ENCODE results near the gene NEK7. TPM values are rescaled to one million over a fixed set of nuclear protein-coding genes. Genes with fewer than 3 reads are reported as not detected.
"Not testable (repeated sequence)": the region's sequence is repeated elsewhere in the genome, so short reads cannot be mapped to it uniquely, and the experiment has no call there.

NEK7 gene
- total RNA-seq, 1 donor from 2014 or later, result 44.9 TPM

DNA sequence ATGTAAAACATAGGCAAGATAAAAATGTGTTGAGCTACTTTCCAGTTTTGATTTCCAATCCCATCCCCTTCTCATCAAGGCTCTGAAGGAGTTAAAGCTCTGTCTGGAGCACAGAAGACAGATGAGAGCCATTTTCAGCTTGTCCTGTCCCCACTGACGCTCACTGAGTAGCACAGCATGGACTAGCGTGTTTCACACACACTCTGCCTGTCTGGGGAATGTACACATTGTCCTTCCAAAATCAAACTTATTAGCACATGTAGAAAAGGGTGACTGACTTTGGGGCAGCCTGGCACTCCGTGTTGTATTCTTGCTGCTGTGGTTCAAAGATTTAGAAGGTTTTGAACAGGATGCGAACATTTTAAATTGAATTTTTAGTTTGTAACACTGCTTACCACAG lies 139.2 kb downstream of the NEK7 start:
- Mint-ChIP-seq H3K36me3 (ENCODE audit: low read depth, unreplicated experiment) (no peaks in the 10 kb centered on the region), H3K4me1 (ENCODE audit: unreplicated experiment) (peaks cover 4% of the 10 kb centered on the region), H3K4me3 (ENCODE audit: unreplicated experiment) (no peak overlapping the region), H3K9me3 (ENCODE audit: unreplicated experiment) (no peaks in the 10 kb centered on the region), H3K27me3 (ENCODE audit: unreplicated experiment) (peaks cover 4% of the 10 kb centered on the region), H3K27ac (ENCODE audit: unreplicated experiment) (no peak overlapping the region)
- TF ChIP-seq CTCF (IDR thresholded peaks at IDR 0.05; ENCODE audit: unreplicated experiment), result no peak
- no peak for DNase-seq (ENCODE audit: low spot score)

DNA sequence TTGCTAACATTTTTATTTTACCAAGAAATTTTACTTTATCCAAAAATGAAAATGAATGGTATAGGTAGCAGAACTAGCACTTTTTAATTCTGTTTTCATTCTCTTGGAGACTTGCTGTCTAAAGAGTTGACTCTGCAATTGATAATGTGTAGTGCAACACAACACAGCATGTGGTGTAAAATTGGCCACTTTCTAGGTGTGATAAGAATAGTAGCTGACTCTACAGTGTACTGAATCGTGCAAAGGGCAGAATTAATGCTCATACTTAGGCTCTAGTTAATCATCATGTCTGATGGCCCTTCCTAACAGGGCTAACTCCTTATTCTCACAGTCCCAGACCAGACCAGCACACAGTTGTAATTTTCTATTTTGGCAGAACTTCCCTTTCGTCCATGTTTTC lies 140.5 kb downstream of the NEK7 start:
- no peak for DNase-seq (ENCODE audit: low spot score)
- Mint-ChIP-seq H3K27me3 (ENCODE audit: unreplicated experiment) (peaks cover 4% of the 10 kb centered on the region), H3K27ac (ENCODE audit: unreplicated experiment) (no peak overlapping the region), H3K4me3 (ENCODE audit: unreplicated experiment) (no peak overlapping the region), H3K4me1 (ENCODE audit: unreplicated experiment) (peaks cover 4% of the 10 kb centered on the region), H3K36me3 (ENCODE audit: low read depth, unreplicated experiment) (no peaks in the 10 kb centered on the region), H3K9me3 (ENCODE audit: unreplicated experiment) (no peaks in the 10 kb centered on the region)
- no peak for TF ChIP-seq CTCF (IDR thresholded peaks at IDR 0.05; ENCODE audit: unreplicated experiment)

- H3K27ac Mint-ChIP-seq (ENCODE audit: unreplicated experiment), result no peak overlapping the region
- no peaks in the 10 kb centered on the region for H3K36me3 Mint-ChIP-seq (ENCODE audit: low read depth, unreplicated experiment)
- no peak for DNase-seq (ENCODE audit: low spot score)
- H3K4me1 Mint-ChIP-seq (ENCODE audit: unreplicated experiment), result peaks cover 4% of the 10 kb centered on the region
- no peaks in the 10 kb centered on the region for H3K9me3 Mint-ChIP-seq (ENCODE audit: unreplicated experiment)
- no peak overlapping the region for H3K4me3 Mint-ChIP-seq (ENCODE audit: unreplicated experiment)
- H3K27me3 Mint-ChIP-seq (ENCODE audit: unreplicated experiment), result peaks cover 4% of the 10 kb centered on the region
- TF ChIP-seq CTCF (IDR thresholded peaks at IDR 0.05; ENCODE audit: unreplicated experiment), result no peak
These were observed 141.8 kb downstream of the NEK7 start for GRCh38 chr1:198298640-198299039.

DNA sequence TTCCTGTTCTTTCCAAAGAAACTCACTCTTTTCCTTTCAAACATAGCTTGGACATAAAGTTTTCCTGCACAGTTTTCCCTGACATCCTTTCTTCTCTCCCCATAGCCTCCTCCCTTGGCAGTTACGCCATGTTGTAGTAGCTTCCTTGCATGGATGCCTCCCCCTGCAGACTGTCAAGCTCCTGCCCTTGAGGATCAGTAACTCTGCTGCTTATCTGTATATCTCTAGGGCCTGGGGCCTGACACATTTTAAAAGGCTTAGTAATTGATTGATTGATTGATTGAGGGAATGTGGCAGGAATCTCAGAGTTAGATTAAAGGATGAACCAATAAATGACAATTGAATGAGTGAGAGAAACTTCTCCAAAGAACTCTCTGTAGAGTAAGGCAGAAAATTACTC lies 143.7 kb downstream of the NEK7 start:
- no peaks in the 10 kb centered on the region for H3K36me3 Mint-ChIP-seq (ENCODE audit: low read depth, unreplicated experiment)
- H3K27me3 Mint-ChIP-seq (ENCODE audit: unreplicated experiment), result peaks cover 4% of the 10 kb centered on the region
- DNase-seq (ENCODE audit: low spot score), result no peak
- no peak overlapping the region for H3K4me3 Mint-ChIP-seq (ENCODE audit: unreplicated experiment)
- H3K4me1 Mint-ChIP-seq (ENCODE audit: unreplicated experiment), result peaks cover 4% of the 10 kb centered on the region
- H3K9me3 Mint-ChIP-seq (ENCODE audit: unreplicated experiment), result no peaks in the 10 kb centered on the region
- no peak overlapping the region for H3K27ac Mint-ChIP-seq (ENCODE audit: unreplicated experiment)
- no peak for TF ChIP-seq CTCF (IDR thresholded peaks at IDR 0.05; ENCODE audit: unreplicated experiment)

GRCh38 chr1:198304431-198304830 lies 147.6 kb downstream of the NEK7 start:
- TF ChIP-seq CTCF (IDR thresholded peaks at IDR 0.05; ENCODE audit: unreplicated experiment), result no peak
- H3K27ac Mint-ChIP-seq (ENCODE audit: unreplicated experiment), result no peak overlapping the region
- H3K4me1 Mint-ChIP-seq (ENCODE audit: unreplicated experiment), result peaks cover 4% of the 10 kb centered on the region
- H3K36me3 Mint-ChIP-seq (ENCODE audit: low read depth, unreplicated experiment), result peaks cover 11% of the 10 kb centered on the region
- no peak for DNase-seq (ENCODE audit: low spot score)
- no peaks in the 10 kb centered on the region for H3K27me3 Mint-ChIP-seq (ENCODE audit: unreplicated experiment)
- no peak overlapping the region for H3K4me3 Mint-ChIP-seq (ENCODE audit: unreplicated experiment)
- H3K9me3 Mint-ChIP-seq (ENCODE audit: unreplicated experiment), result no peaks in the 10 kb centered on the region

DNA sequence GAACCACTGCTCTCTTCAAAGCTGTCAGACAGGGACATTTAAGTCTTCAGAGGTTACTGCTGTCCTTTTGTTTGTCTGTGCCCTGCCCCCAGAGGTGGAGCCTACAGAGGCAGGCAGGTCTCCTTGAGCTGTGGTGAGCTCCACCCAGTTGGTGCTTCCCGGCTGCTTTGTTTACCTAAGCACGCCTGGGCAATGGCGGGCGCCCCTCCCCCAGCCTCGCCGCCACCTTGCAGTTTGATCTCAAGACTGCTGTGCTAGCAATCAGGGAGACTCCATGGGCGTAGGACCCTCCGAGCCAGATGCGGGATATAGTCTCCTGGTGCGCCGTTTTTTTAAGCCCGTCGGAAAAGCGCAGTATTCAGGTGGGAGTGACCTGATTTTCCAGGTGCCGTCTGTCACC lies 158.0 kb downstream of the NEK7 start:
- not testable (repeated sequence) for H3K4me3 Mint-ChIP-seq (ENCODE audit: unreplicated experiment)

GRCh38 chr1:198315331-198315730 lies 158.5 kb downstream of the NEK7 start:
- H3K4me3 Mint-ChIP-seq (ENCODE audit: unreplicated experiment), result peak overlapping the region; percentile 1
- H3K27me3 Mint-ChIP-seq (ENCODE audit: unreplicated experiment); H3K9me3 Mint-ChIP-seq (ENCODE audit: unreplicated experiment); H3K27ac Mint-ChIP-seq (ENCODE audit: unreplicated experiment); H3K36me3 Mint-ChIP-seq (ENCODE audit: low read depth, unreplicated experiment); DNase-seq (ENCODE audit: low spot score): not testable (repeated sequence)
- peaks cover 18% of the 10 kb centered on the region for H3K4me1 Mint-ChIP-seq (ENCODE audit: unreplicated experiment)

More for the DNA sequence above, 158.0 kb downstream of the NEK7 start:
- not testable (repeated sequence) for H3K27ac Mint-ChIP-seq (ENCODE audit: unreplicated experiment); H3K9me3 Mint-ChIP-seq (ENCODE audit: unreplicated experiment); DNase-seq (ENCODE audit: low spot score); H3K27me3 Mint-ChIP-seq (ENCODE audit: unreplicated experiment); H3K36me3 Mint-ChIP-seq (ENCODE audit: low read depth, unreplicated experiment)
- H3K4me1 Mint-ChIP-seq (ENCODE audit: unreplicated experiment), result peaks cover 18% of the 10 kb centered on the region

Measured in endothelial cell (in vitro differentiated cells).